Raji (cell line): ENCODE measurements around the gene GNG13.
A peak's percentile ranks its signal among the peaks of the same experiment; 100 is the strongest.

Experiments
- POLR2A ChIP-seq: IDR thresholded peaks from 2 replicates; pipeline ENCODE4 v1.6.1; 2011; ENCODE audit warnings: low read depth, low read length, control low read depth; ENCODE audit not compliant: insufficient read depth

GNG13 gene

DNA sequence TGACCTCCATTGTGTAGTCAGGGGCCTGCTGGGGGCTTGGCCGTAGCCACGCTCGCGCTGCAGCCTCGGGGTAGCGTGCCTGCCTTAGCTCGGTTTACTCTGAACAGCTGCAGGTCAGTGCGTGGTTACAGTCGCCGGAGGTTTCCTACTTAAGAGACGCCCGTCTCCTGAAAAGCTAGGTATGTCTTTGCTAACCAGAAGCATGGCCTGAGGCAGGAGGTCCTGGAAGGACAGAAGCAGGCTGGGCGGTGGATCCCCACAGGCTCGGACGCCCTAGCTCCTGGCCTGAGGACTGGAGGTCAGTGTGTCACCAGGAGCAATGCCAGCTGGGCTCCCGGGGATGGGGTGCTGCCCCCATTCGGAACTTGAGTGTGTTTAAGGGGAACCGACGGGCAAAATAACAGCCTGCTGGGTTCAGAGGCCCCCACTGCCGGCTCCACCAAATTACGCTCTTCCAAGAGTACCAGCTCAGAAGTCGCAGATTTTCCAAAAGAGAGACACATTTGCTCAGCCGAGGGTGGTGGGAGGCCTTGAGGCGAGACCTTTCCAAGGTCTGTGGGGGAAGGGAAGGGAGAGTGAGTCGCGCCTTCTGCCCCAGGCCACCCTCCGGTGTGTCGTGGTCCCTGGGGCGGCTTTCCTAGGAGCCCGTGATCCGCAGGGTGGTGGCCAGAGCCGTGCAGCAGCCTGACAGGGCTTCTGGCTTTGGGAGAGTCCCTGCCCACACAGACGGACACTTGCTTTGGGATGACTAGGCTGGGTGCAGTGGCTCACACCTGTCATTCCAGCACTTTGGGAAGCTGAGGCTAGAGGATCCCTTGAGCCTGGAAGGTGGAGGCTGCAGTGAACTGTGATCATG is 3.9 kb upstream of the GNG13 start:
- TF ChIP-seq POLR2A = no peak

DNA sequence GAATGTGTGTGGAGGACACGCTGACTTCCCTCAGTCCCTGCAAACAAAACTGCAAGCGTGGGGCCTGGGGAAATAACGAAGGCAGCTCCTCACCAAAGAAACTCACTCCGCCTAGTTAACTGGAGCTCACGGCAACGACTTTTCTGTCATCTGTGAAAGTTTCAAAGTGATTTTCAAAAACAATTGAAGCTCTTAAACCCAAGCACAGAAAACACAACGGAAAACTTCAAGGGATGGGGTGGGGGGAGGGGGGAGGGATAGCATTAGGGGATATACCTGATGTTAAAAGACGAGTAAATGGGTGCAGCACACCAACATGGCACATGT is 3.2 kb upstream of the GNG13 start:
- no peak for TF ChIP-seq POLR2A

DNA sequence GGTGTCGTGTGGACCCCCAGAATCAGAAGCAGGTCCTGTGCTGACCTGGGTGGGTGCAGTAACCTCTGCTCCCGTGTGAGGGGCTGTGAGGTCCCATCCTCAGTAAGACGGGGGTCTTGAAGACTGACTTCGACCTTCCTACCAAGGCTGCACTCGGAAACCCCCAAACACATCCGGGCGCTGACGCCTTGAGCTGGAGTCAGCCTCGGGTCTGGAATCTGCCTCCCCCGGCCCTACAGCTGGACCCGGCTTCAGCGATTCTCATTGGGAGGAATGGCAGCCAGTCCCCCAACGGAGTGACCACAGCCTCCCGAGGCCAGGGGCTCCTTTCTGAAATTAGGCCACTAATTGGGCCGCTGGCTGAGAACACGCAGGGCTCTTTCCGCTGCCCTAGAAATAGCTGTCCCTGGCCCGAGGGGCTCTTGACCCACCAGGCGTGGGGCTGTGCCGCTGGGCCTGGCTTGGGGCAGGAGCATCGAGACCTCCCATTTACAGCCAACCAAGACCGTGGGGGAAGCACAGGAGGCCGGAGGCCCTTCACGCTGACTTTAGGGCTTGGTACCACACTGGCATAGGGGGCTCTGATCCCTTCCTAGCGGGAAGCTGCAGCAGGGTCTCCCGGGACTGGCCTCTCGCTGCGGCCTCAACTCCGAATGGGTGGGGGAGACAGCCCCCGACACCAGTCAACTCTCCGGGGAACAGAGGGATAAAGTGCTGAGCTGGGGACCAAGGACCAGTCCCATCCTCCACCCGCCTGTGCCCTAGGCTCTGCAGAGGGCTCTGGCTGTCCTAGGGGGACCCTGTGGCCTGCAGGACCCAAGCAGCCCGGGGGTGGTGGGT is 2.6 kb upstream of the GNG13 start:
- TF ChIP-seq POLR2A = no peak

DNA sequence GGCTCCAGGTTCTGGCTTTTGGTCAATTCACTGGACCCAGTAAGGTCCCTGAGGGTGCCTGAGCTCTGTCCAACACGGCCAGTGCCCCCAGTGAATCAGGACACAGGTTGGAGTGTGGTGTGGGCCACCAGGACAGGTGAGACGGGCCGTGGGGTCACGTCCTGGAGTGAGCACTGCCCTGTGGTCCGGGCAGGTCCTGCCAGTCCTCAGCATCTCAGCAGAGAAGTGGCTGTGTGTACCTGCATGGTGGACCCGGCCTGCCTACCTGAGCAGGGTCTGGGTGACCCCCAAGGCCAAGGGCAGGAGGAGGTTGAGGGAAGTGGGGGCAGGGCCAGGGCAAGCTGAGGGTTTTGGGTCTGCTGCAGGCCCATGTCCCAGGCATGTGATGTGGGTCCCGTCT is 1.9 kb upstream of the GNG13 start:
- TF ChIP-seq POLR2A = no peak

DNA sequence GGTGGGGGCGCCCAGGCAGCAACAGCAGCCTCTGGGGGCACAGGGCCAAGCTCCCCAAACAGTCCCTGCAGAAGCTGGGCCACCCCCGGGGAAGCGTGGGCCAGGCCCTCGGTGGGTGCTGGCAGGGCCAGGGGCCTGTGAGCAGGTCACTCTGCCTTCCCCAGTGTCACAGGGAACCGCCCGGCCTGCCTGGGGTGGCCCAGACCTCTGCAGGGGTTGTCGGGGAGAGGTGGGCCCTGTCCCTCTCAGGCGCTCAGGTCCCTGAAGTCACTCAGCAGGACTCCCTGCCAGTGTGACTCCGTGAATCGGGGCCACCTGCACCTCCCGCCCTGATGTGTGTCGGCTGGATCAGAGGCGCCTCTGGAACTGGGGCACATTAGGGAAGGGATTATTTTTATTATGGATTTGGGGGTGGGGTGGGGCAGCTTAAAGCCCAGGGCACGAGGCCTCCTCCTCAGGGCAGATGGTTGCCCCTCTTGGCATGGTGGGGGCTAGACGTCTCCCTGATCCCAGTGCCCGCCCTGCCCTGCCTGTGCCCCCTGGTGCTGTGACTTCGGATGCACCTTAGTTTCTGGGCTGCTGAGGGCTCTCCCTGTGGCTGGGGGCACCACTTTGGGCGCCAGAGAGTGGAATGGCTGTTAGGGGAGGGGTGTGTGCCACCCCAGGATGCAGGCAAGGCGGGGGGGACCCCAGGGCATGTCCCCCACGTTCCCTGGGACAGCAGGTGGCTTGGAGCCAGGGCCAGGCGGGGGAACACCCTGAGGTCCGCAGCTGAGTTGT is 1.2 kb upstream of the GNG13 start:
- 0 out of 2 replicates have a peak, but pooled peaks have one; percentile 9 for TF ChIP-seq POLR2A

DNA sequence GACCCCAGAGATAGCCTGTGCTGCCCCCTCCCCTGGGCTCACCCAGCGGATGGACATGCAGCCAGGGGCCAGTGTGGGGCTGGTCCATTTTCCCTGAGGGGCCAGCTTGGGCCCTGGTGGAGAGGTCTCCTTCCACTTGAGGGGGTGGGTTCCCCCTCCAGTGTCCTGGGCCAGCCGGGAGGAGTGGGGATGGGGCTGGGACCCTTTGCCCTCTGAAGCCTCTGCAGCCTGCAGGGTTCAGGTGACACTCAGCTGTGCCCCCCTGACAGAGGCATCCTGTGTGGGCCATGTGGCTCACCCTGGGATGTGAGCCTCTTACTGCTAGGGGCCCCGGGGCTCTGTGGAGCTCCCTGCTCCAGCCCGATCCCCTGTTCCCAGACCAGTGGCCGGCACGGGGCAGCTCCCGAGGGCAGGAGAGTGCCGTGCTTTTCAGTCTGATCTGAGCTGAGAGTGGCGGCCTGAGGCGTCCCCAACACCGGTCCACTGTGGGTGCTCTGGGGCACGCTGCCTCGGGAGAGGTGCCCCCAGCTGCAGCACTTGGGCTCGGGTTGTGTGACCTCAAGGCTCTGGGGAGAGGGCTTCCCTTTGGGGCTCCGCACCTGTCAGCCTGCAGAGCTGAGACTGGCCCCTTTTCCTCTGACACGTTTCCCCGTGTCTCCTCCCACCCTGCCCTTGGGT is 439 bp upstream of the GNG13 start:
- peak; percentile 24; the same call in 1 of the 2 replicates for TF ChIP-seq POLR2A

DNA sequence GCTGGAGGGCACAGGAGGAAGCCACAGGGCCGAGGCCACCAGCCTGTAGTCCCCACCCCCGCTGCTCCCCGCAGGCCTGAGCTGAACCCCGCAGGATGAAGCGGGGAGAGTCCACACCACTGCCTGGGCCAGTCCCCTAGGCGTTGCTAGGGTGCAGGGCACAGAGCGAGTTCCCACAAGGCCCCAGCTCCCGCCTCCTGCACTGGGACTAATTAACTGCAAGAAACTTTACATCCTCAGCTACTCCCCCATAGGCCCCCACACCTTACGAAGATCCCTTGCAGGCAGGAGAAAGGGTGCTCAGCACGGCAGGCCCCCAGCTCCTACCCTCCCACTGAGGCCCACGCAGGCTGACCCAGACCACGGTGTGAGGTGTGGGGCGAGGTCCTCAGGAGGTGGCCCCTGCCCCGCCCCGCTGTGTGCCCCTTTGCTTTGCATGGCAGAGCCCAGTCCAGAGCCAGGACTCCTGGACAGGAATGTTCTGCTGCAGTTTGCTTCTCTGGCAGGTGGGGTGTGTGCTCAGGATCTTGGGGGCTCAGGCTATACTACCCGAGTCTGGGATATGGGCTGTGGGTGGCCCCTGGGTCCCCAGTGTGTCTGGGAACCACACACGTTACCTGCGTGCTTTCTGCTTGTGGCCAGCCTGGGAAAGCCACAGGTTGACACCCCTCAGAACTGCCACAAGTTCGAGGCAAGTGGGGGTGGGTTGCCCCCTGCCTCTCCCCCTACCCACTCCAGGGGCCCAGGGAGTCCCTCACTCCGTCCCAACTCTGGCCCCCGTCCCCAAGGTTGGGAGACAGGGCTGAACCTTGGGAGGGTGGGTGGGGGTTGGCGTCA is 1.2 kb downstream of the GNG13 start:
- TF ChIP-seq POLR2A = no peak

DNA sequence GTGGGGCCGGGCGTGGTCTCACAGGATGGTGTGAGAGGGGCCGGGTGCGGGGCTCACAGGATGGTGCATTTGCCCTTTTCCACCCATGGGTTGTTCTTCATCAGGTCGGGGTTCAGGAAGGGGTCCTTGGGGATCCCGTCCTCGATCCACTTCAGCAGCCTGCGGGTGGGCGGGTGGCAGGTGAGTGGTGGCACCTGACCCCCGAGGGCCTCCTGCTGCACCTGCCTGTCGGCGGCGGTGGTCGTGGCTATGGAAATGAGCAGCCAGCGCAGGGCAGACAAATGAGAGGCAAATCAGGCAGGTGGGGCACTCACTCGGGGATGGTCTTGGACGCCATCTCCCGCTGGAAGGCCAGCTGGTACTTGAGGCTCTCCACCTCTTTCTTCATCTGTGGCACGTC is 1.9 kb downstream of the GNG13 start:
- TF ChIP-seq POLR2A = no peak

DNA sequence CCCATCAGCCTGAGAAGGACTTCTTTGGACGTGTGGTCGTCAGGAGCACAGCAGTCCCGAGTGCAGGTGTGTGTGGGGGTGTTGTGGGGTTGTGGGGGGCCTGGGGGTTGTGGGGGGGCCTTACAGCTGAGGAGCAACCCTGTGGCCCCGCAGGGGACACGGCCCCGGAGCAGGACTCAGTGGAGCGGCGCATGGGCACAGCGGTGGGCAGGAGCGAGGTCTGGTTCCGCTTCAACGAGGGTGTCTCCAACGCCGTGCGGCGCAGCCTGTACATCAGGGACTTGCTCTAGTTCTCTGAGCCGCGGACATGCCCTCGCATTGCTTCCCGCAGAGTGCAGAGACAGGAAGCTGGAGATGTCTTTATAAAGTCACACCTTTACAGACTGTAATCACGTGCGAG is 2.8 kb downstream of the GNG13 start:
- TF ChIP-seq POLR2A = no peak

DNA sequence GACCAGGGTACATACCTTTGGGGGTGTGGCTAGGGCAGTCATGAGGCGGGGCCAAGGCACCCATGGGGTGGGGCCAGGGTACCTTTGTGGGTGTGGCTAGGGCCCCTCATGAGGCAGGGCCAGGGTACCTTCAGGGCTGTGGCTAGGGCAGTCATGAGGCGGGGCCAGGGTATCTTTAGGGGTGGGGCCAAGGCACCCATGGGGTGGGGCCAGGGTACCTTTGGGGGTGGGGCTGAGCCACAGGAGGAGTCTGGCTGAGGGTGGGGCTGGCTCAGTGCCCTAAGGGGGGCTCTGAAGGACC is 3.5 kb downstream of the GNG13 start:
- no peak for TF ChIP-seq POLR2A

DNA sequence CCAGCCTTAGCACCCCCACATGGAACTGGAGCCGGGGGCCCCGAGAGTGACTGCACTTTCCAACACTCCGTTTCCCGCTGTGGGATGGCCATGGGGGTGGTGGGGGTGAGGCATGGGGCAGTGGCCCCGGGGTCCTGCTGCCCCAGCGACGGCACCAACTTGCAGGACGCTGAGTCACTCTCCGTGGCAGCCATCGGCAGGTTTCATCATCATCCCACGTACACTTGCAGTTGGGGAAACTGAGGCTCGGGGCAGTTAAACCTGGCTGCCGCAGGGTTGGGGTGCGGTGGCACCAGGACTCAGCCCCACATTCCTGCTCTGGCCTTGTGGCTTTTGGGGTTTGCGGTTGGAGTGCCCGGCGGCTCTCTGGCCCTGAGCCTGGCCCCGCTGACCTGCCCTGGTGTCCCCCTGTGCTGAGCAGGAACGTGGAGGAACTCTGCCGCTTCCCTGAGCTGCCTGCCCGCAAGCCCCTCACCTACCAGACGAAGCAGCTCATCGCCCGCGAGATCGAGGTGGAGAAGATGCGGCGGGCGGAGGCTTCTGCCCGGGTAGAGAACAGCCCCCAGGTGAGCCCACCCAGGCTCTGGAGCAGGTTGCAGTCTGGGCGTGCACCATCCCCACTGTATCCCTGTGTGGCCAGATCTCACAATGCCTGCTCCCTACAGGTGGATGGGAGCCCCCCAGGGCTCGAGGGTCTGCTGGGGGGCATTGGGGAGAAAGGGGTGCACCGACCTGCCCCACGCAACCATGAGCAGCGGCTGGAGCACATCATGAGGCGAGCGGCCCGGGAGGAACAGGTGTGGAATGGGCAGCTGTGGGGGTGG is 4.0 kb downstream of the GNG13 start:
- TF ChIP-seq POLR2A = no peak

DNA sequence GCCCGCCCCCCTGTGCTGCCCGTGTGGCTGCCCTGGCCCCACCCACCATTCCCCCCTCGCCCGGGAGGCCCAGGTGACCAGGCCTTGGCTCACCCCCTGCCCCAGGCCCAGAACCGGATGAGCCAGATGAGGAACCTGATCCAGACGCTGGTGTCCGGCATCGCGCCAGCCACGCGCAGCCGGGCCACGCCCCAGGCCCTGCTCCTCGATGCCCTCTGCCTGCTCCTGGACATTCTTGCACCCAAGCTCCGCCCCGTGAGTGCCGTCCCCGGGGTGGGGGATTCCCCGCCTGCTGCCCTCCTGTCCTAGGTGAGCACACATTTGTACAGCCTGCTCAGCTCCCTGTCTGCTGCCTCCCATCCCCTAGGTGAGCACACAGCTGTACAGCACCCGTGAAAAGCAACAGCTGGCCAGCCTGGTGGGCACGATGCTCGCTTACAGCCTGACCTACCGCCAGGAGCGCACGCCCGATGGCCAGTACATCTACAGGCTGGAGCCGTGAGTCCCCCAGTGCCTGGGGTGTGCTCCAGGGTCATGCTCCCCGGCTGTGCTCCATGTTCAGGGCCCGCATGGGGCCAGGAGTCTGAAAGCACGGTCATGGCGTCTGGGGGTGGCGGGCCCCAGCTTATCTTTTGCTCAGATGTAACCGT is 4.8 kb downstream of the GNG13 start:
- TF ChIP-seq POLR2A = no peak
